ENCODE data around the gene ATXN10.

DNA sequence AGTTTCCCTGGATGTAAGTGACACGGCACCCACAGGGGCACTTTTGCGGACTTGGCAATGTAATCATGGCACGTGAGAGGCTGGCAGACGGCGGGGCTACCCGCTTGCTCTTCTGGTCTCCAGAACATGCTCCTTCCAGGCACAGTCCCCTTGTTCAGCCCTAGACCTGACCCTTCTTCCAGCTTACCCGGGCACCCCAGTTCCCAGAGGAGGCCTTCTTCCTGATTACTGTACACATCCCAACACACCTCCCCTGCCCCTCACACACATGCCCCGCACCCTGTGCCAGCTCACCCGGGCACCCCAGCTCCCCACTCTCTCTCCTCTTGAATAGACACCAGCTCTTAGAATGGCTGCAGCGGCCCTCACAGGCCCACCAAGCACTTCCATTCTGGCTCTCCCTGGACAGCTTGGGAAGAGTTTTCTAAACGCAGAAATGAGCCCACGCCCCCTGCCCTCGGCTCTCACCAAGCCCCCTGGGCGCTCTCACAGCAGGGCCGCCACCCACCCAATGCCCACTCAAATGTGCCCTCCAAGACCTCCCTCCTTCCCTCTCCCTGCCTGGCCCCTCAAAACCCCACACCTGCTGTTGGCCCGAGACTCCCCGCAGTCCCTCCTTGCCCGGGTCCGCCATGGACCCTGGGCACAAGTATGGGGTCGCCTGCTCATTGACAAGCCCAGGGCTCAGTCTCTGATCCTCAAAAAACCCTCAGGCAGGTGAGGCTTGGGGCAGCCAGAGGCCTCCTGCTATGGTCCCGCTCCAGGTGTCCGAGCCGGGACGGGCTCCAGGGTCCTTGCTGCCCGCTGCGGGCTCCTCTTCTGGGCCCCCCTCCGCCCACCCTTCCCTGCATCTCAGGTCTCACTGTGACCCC is 216.8 kb downstream of the ATXN10 start:
- TF ChIP-seq, protein P1, sequence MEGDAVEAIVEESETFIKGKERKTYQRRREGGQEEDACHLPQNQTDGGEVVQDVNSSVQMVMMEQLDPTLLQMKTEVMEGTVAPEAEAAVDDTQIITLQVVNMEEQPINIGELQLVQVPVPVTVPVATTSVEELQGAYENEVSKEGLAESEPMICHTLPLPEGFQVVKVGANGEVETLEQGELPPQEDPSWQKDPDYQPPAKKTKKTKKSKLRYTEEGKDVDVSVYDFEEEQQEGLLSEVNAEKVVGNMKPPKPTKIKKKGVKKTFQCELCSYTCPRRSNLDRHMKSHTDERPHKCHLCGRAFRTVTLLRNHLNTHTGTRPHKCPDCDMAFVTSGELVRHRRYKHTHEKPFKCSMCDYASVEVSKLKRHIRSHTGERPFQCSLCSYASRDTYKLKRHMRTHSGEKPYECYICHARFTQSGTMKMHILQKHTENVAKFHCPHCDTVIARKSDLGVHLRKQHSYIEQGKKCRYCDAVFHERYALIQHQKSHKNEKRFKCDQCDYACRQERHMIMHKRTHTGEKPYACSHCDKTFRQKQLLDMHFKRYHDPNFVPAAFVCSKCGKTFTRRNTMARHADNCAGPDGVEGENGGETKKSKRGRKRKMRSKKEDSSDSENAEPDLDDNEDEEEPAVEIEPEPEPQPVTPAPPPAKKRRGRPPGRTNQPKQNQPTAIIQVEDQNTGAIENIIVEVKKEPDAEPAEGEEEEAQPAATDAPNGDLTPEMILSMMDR (IDR thresholded peaks at IDR 0.05; ENCODE audit: low read length) = no peak
- TF ChIP-seq EZH2 (IDR thresholded peaks at IDR 0.05; ENCODE audit: borderline replicate concordance, low read length) = no peak

Measured in OCI-LY1 (cell line).